Measurements from ENCODE around the gene KCNF1. TPM values are rescaled to one million over a fixed set of nuclear protein-coding genes. Genes with fewer than 3 reads are reported as not detected.

Gene KCNF1
- total and polyA plus RNA-seq, 10 of the 15 experiments (the other 5 are each of a cell fraction or from before 2014, with no cell fraction given) = not detected

DNA sequence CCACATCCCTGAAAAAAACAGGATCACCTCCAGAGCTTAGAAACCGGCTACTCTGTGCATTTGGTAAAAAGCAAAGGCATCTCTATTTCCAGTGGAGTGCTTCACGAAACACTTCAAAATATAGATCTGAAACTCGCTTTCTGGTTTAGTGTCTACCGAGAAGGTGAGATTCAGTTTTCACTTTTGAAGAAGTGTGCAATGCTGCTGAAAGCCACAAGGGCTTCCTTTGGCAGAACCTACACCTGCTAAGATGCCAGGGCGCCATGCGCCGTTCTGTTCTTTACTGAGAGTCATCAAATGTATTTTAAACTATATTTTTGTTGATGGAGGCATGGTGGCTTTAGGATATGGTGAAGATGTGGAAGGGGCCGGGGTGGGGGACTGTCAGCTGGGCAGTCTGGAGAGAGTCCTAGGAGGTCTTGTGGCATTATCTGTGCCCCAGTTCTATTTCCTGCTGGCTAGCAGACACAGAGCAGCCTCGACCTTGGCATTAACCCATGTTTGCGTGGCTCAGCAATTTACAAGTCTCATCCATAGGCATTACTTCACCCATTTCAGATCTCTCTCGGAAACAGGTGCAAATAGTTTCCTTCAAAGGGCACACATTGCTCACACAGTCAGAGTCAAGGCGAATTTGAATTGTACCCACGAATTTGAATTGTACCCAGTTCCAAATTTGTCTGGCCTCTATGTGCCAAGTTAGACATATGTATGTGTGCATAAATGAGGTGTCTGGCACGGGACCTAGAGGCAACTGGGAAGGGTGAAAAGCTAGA lies 46.7 kb upstream of the KCNF1 start (continued):
- TF ChIP-seq ELK1 (IDR thresholded peaks at IDR 0.05; ENCODE audit: low read depth, low read length) (no peak), BRCA1 (IDR thresholded peaks at IDR 0.05; ENCODE audit: low read depth, low read length) (no peak), HDAC2 (IDR thresholded peaks at IDR 0.05) (no peak), BHLHE40 (IDR thresholded peaks at IDR 0.05; ENCODE audit: borderline replicate concordance in 1 of 2, low read depth in 2 of 2, low read length in 1 of 2) (peak; percentile 36 to 50; a peak in 2 of 4 replicates), TBL1XR1 (IDR thresholded peaks at IDR 0.05; ENCODE audit: low read depth, low read length) (0 out of 2 replicates have a peak, but pooled peaks have one; percentile 15), CREM (IDR thresholded peaks at IDR 0.05; ENCODE audit: low read depth) (no peak), ZNF24 (IDR thresholded peaks at IDR 0.05) (no peak), MTA2 (IDR thresholded peaks at IDR 0.05; ENCODE audit: low read depth) (no peak), RUNX3 (IDR thresholded peaks at IDR 0.05; ENCODE audit: low read length) (peak; percentile 84), STAT3 (IDR thresholded peaks at IDR 0.05; ENCODE audit: low read depth, low read length) (no peak), SMARCA5 (IDR thresholded peaks at IDR 0.05) (no peak), CBX3 (IDR thresholded peaks at IDR 0.05; ENCODE audit: borderline replicate concordance, low read depth) (no peak), ZBTB11 (CRISPR knock-in tag; IDR thresholded peaks at IDR 0.05) (no peak), RAD21 (IDR thresholded peaks at IDR 0.05; ENCODE audit: insufficient read depth, low read depth, low read length) (peak; percentile 33; the same call in 1 of the 2 replicates), IKZF1 (conservative IDR thresholded peaks at IDR 0.05) (0 out of 2 replicates have a peak, but pooled peaks have one; percentile 28), TCF12 (IDR thresholded peaks at IDR 0.05; ENCODE audit: low read depth, low read length) (peak; percentile 64; the same call in 1 of the 2 replicates), PAX5 (IDR thresholded peaks at IDR 0.05; ENCODE audit: borderline replicate concordance, low read depth, low read length) (peak; percentile 74; the same call in 1 of the 2 replicates)
- TF ChIP-seq, protein P1, sequence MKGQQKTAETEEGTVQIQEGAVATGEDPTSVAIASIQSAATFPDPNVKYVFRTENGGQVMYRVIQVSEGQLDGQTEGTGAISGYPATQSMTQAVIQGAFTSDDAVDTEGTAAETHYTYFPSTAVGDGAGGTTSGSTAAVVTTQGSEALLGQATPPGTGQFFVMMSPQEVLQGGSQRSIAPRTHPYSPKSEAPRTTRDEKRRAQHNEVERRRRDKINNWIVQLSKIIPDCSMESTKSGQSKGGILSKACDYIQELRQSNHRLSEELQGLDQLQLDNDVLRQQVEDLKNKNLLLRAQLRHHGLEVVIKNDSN (IDR thresholded peaks at IDR 0.05; ENCODE audit: borderline replicate concordance, extremely low read length, insufficient read depth, low read depth, low read length) = no peak
